HEK293 (cell line): ENCODE results near the gene SIK3.

Experiments
- CTCF ChIA-PET: fragments of 350-600 bp; formaldehyde crosslinking; extraction: SDS; loops from one replicate; lab custom pipeline; 2021; ENCODE audit warnings: antibody characterized with exemption; lab: Yijun Ruan, JAX
- POLR2A ChIA-PET: fragments of 300-600 bp; formaldehyde crosslinking; extraction: SDS; loops from one replicate; lab custom pipeline; 2020; ENCODE audit warnings: antibody characterized with exemption, inconsistent platforms; lab: Yijun Ruan, JAX
- H3K27ac ChIP-seq: fragments of 200-500 bp; sonication (Bioruptor generic); 2 replicates; pipeline ENCODE4 v1.5.1; 2014; ENCODE audit warnings: low read depth, low read length, control low read depth, inconsistent platforms; ENCODE audit errors: extremely low read depth
- H3K36me3 ChIP-seq, 2 experiments: fragments of 200-500 bp in 1 of 2; sonication (Bioruptor generic) in 1 of 2; 1 replicate in 1 of 2; 2 replicates in 1 of 2; pipeline ENCODE4 v1.5.1; 2014 to 2017; ENCODE audit warnings: inconsistent platforms in 2 of 2, low read length in 2 of 2; ENCODE audit not compliant: control insufficient read depth in 2 of 2, insufficient read depth in 1 of 2
- H3K4me1 ChIP-seq: fragments of 200-500 bp; sonication (Bioruptor generic); 2 replicates; pipeline ENCODE4 v1.5.1; 2014; ENCODE audit warnings: mild to moderate bottlenecking, low read length, inconsistent platforms; ENCODE audit not compliant: control insufficient read depth, insufficient read depth
- H3K4me3 ChIP-seq: 2 replicates; pipeline ENCODE4 v1.5.1; 2011; ENCODE audit warnings: low read depth, mild to moderate bottlenecking, control low read depth, low read length, moderate library complexity
- H3K9me3 ChIP-seq: fragments of 200-500 bp; sonication (Bioruptor generic); 2 replicates; pipeline ENCODE4 v1.5.1; 2014; ENCODE audit warnings: low read depth, low read length, inconsistent platforms; ENCODE audit not compliant: control insufficient read depth, insufficient read depth
- GFI1B ChIP-seq: fragments of 450-650 bp; formaldehyde crosslinking; IDR thresholded peaks from 2 replicates; pipeline ENCODE4 v1.5.1; 2016; ENCODE audit warnings: missing biosample characterization, missing genetic modification characterization
- GLIS1 ChIP-seq: fragments of 450-650 bp; formaldehyde crosslinking; IDR thresholded peaks from 2 replicates; pipeline ENCODE4 v1.5.1; 2016; ENCODE audit warnings: missing biosample characterization, missing genetic modification characterization
- HOXD13 ChIP-seq: sonication (generic); formaldehyde crosslinking; IDR thresholded peaks from 2 replicates; pipeline ENCODE4 v1.8.0; 2022; ENCODE audit warnings: missing genetic modification reagents, borderline replicate concordance
- IKZF3 ChIP-seq: fragments of 450-650 bp; IDR thresholded peaks from 2 replicates; pipeline ENCODE4 v1.5.0; 2018; ENCODE audit warnings: missing biosample characterization, mild to moderate bottlenecking, missing genetic modification characterization, moderate library complexity
- KLF16 ChIP-seq: fragments of 450-650 bp; formaldehyde crosslinking; IDR thresholded peaks from 2 replicates; pipeline ENCODE4 v1.5.1; 2017; ENCODE audit warnings: missing biosample characterization, missing genetic modification characterization
- MEIS1 ChIP-seq: sonication (generic); formaldehyde crosslinking; IDR thresholded peaks from 2 replicates; pipeline ENCODE4 v1.8.1; 2022; ENCODE audit warnings: missing genetic modification reagents, mild to moderate bottlenecking, borderline replicate concordance
- ZIC2 ChIP-seq: fragments of 450-650 bp; formaldehyde crosslinking; IDR thresholded peaks from 2 replicates; pipeline ENCODE4 v1.5.1; 2016; ENCODE audit warnings: missing biosample characterization, missing genetic modification characterization
- ZNF132 ChIP-seq: fragments of 450-650 bp; formaldehyde crosslinking; IDR thresholded peaks from 2 replicates; pipeline ENCODE4 v1.5.1; 2017; ENCODE audit warnings: missing biosample characterization, missing genetic modification characterization, borderline replicate concordance
- ZNF211 ChIP-seq: fragments of 450-650 bp; formaldehyde crosslinking; IDR thresholded peaks from 2 replicates; pipeline ENCODE4 v1.5.1; 2016; ENCODE audit warnings: low read depth, missing biosample characterization, missing genetic modification characterization
- ZNF248 ChIP-seq: fragments of 450-650 bp; formaldehyde crosslinking; IDR thresholded peaks from 2 replicates; pipeline ENCODE4 v1.5.1; 2017; ENCODE audit warnings: missing biosample characterization, missing genetic modification characterization
- ZNF354C ChIP-seq: fragments of 450-650 bp; formaldehyde crosslinking; IDR thresholded peaks from 2 replicates; pipeline ENCODE4 v1.5.1; 2016; ENCODE audit warnings: missing biosample characterization, missing genetic modification characterization, low read depth, borderline replicate concordance
- ZNF548 ChIP-seq: fragments of 450-650 bp; formaldehyde crosslinking; IDR thresholded peaks from 2 replicates; pipeline ENCODE4 v1.5.1; 2016; ENCODE audit warnings: missing biosample characterization, missing genetic modification characterization
- ZNF660 ChIP-seq: fragments of 450-650 bp; IDR thresholded peaks from 2 replicates; pipeline ENCODE4 v1.5.1; 2018; ENCODE audit warnings: missing biosample characterization, mild to moderate bottlenecking, missing genetic modification characterization
- ZNF701 ChIP-seq: fragments of 450-650 bp; formaldehyde crosslinking; IDR thresholded peaks from 2 replicates; pipeline ENCODE4 v1.5.1; 2016; ENCODE audit warnings: missing biosample characterization, missing genetic modification characterization
- ZNF777 ChIP-seq: fragments of 450-650 bp; formaldehyde crosslinking; IDR thresholded peaks from 2 replicates; pipeline ENCODE4 v1.5.1; 2017; ENCODE audit warnings: missing biosample characterization, missing genetic modification characterization, borderline replicate concordance
- ZNF830 ChIP-seq: fragments of 450-650 bp; IDR thresholded peaks from 2 replicates; pipeline ENCODE4 v1.5.0; 2018; ENCODE audit warnings: missing biosample characterization, missing genetic modification characterization, low read depth, mild to moderate bottlenecking, moderate library complexity
- TF ChIP-seq, protein P1 (sequence below): fragments of 450-650 bp; formaldehyde crosslinking; IDR thresholded peaks from 2 replicates; pipeline ENCODE4 v1.5.1; 2017; ENCODE audit warnings: missing biosample characterization, missing genetic modification characterization
- TF ChIP-seq, protein P2 (sequence below): fragments of 450-650 bp; formaldehyde crosslinking; conservative IDR thresholded peaks from 2 replicates; pipeline ENCODE4 v1.5.1; 2016; ENCODE audit warnings: low read depth, missing biosample characterization, missing genetic modification characterization
- TF ChIP-seq, protein P3 (sequence below): fragments of 450-650 bp; formaldehyde crosslinking; IDR thresholded peaks from 2 replicates; pipeline ENCODE4 v1.5.1; 2016; ENCODE audit warnings: missing biosample characterization, missing genetic modification characterization
- TF ChIP-seq, protein P4 (sequence below): fragments of 450-650 bp; formaldehyde crosslinking; IDR thresholded peaks from 2 replicates; pipeline ENCODE4 v1.5.1; 2017; ENCODE audit warnings: missing biosample characterization, missing genetic modification characterization
- TF ChIP-seq, protein P5 (sequence below): fragments of 450-650 bp; formaldehyde crosslinking; IDR thresholded peaks from 2 replicates; pipeline ENCODE4 v1.5.1; 2016; ENCODE audit warnings: missing biosample characterization, missing genetic modification characterization
- TF ChIP-seq, protein P6 (sequence below): fragments of 450-650 bp; formaldehyde crosslinking; IDR thresholded peaks from 2 replicates; pipeline ENCODE4 v1.5.1; 2016; ENCODE audit warnings: missing biosample characterization, missing genetic modification characterization

SIK3 gene

DNA sequence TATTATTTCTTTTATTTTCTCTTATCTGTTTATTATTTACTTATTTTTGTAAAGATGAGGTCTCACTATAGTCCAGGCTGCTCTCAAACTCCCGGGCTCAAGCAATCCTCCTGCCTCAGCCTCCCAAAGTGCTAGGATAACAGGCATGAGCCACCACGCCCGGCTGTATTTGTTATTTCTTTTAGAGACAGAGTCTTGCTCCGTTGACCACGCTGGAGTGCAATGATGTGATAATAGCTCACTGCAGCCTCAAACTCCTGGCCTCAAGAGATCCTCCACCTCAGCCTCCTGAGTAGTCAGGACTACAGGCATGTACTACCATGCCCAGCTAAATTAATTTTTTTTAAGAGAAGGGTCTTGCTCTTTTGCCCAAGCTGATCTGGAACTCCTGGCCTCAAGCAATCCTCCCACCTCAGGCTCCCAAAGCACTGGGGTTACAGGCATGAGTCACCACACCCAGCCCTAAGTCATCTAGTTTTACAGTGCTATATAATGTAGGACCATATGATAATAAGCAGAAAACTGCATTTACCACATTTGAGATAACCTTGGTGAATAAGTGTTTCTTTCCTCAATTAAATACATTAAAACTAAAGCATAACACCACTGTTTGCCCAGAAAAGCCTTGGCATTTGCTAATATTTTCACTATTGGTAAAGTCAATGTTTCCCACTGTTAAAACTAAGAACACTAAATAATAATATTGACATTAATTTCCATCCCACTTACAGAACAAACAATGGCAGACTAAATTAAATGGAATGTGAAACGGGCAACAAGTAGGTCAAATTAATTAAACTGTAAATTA, 127.5 kb downstream of the SIK3 start (continued):
- TF ChIP-seq, protein P1, sequence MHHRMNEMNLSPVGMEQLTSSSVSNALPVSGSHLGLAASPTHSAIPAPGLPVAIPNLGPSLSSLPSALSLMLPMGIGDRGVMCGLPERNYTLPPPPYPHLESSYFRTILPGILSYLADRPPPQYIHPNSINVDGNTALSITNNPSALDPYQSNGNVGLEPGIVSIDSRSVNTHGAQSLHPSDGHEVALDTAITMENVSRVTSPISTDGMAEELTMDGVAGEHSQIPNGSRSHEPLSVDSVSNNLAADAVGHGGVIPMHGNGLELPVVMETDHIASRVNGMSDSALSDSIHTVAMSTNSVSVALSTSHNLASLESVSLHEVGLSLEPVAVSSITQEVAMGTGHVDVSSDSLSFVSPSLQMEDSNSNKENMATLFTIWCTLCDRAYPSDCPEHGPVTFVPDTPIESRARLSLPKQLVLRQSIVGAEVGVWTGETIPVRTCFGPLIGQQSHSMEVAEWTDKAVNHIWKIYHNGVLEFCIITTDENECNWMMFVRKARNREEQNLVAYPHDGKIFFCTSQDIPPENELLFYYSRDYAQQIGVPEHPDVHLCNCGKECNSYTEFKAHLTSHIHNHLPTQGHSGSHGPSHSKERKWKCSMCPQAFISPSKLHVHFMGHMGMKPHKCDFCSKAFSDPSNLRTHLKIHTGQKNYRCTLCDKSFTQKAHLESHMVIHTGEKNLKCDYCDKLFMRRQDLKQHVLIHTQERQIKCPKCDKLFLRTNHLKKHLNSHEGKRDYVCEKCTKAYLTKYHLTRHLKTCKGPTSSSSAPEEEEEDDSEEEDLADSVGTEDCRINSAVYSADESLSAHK (tag by site-specific recombination): peak; percentile 70; the same call in 1 of the 2 replicates
- TF ChIP-seq, protein P2, sequence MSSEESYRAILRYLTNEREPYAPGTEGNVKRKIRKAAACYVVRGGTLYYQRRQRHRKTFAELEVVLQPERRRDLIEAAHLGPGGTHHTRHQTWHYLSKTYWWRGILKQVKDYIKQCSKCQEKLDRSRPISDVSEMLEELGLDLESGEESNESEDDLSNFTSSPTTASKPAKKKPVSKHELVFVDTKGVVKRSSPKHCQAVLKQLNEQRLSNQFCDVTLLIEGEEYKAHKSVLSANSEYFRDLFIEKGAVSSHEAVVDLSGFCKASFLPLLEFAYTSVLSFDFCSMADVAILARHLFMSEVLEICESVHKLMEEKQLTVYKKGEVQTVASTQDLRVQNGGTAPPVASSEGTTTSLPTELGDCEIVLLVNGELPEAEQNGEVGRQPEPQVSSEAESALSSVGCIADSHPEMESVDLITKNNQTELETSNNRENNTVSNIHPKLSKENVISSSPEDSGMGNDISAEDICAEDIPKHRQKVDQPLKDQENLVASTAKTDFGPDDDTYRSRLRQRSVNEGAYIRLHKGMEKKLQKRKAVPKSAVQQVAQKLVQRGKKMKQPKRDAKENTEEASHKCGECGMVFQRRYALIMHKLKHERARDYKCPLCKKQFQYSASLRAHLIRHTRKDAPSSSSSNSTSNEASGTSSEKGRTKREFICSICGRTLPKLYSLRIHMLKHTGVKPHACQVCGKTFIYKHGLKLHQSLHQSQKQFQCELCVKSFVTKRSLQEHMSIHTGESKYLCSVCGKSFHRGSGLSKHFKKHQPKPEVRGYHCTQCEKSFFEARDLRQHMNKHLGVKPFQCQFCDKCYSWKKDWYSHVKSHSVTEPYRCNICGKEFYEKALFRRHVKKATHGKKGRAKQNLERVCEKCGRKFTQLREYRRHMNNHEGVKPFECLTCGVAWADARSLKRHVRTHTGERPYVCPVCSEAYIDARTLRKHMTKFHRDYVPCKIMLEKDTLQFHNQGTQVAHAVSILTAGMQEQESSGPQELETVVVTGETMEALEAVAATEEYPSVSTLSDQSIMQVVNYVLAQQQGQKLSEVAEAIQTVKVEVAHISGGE (tag by site-specific recombination): no peak
- TF ChIP-seq, protein P3, sequence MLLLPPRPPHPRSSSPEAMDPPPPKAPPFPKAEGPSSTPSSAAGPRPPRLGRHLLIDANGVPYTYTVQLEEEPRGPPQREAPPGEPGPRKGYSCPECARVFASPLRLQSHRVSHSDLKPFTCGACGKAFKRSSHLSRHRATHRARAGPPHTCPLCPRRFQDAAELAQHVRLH: no peak
- no peak for TF ChIP-seq IKZF3 (tag by site-specific recombination)
- no peak for TF ChIP-seq ZNF830
- no peak for TF ChIP-seq ZNF701 (tag by site-specific recombination)
- TF ChIP-seq ZNF211 (tag by site-specific recombination): no peak
- TF ChIP-seq ZNF248 (tag by site-specific recombination): no peak
- TF ChIP-seq ZNF132: no peak
- TF ChIP-seq MEIS1: no peak
- TF ChIP-seq, protein P4, sequence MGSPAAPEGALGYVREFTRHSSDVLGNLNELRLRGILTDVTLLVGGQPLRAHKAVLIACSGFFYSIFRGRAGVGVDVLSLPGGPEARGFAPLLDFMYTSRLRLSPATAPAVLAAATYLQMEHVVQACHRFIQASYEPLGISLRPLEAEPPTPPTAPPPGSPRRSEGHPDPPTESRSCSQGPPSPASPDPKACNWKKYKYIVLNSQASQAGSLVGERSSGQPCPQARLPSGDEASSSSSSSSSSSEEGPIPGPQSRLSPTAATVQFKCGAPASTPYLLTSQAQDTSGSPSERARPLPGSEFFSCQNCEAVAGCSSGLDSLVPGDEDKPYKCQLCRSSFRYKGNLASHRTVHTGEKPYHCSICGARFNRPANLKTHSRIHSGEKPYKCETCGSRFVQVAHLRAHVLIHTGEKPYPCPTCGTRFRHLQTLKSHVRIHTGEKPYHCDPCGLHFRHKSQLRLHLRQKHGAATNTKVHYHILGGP (tag by site-specific recombination): no peak
- no peak for TF ChIP-seq HOXD13 (CRISPR knock-in tag)
- TF ChIP-seq ZNF660: no peak
- no peak for TF ChIP-seq ZIC2 (tag by site-specific recombination)
- TF ChIP-seq, protein P5, sequence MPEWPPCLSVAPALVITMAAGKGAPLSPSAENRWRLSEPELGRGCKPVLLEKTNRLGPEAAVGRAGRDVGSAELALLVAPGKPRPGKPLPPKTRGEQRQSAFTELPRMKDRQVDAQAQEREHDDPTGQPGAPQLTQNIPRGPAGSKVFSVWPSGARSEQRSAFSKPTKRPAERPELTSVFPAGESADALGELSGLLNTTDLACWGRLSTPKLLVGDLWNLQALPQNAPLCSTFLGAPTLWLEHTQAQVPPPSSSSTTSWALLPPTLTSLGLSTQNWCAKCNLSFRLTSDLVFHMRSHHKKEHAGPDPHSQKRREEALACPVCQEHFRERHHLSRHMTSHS (tag by site-specific recombination): no peak
- TF ChIP-seq ZNF354C (tag by site-specific recombination): no peak
- TF ChIP-seq, all 188 proteins: peak for 20

DNA sequence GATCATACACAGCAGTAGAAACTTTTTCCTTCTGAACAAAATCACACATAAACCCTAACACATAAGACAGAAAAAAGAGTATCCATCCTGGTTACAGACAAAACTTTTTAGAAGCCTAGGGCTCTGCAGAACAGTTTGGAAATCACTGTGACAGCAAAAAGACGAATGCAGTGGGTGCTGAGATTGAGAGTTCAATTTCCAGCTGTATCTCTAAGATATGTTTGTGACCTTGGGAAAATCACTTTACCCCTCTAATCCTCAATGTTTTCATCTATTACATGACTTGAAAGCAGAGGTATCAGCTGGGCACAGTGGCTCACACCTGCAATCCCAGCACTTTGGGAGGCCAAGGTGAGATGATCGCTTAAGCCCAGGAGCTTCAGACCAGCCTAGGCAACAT, 128.5 kb downstream of the SIK3 start:
- no peak overlapping the region for H3K4me3 ChIP-seq
- H3K9me3 ChIP-seq: no peaks in the 10 kb centered on the region
- peaks cover 5% of the 10 kb centered on the region; the same call in 1 of the 2 replicates for H3K4me1 ChIP-seq
- H3K27ac ChIP-seq: no peak overlapping the region
- TF ChIP-seq ZNF777 (tag by site-specific recombination): no peak
- TF ChIP-seq GLIS1 (tag by site-specific recombination): no peak
- TF ChIP-seq ZNF548 (tag by site-specific recombination): no peak
- TF ChIP-seq KLF16 (tag by site-specific recombination): no peak
- no peak for TF ChIP-seq GFI1B (tag by site-specific recombination)
- TF ChIP-seq, protein P6, sequence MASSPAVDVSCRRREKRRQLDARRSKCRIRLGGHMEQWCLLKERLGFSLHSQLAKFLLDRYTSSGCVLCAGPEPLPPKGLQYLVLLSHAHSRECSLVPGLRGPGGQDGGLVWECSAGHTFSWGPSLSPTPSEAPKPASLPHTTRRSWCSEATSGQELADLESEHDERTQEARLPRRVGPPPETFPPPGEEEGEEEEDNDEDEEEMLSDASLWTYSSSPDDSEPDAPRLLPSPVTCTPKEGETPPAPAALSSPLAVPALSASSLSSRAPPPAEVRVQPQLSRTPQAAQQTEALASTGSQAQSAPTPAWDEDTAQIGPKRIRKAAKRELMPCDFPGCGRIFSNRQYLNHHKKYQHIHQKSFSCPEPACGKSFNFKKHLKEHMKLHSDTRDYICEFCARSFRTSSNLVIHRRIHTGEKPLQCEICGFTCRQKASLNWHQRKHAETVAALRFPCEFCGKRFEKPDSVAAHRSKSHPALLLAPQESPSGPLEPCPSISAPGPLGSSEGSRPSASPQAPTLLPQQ (tag by site-specific recombination): no peak
- no peak for TF ChIP-seq IKZF3 (tag by site-specific recombination)
- POLR2A ChIA-PET: no interaction called here
- CTCF ChIA-PET: interaction anchor here (0.7 kb wide), 2 partner anchors 94 to 135 kb away, joined by 3 to 4 read pairs; no protein-coding TSS in a partner anchor
- H3K36me3 ChIP-seq: no peaks in the 10 kb centered on the region
